ENCODE results near the gene ALG6.
"Not testable (repeated sequence)": the region's sequence is repeated elsewhere in the genome, so short reads cannot be mapped to it uniquely, and the experiment has no call there.

ALG6 gene

DNA sequence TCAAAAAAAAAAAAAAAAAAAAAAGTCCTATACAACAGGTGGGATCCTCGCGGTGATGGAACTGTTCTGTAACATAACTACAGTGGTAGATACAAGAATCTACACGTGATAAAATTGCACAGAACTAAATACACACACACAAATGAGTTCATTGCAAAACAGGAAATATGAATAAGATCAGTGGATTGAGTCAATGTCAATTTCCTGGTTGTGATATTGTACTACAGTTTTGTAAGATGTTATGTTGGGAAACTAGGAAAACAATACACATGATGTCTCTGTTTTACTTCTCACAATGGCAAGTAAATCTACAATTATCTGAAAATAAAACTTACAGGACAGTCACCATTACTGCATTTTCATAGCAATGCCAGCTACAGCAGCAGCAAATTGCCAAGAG, 95.8 kb downstream of the ALG6 start:
- ChIA-PET CTCF (no interaction called here), POLR2A (ENCODE audit: low non-redundant PET) (no interaction called here)
- DNase-seq (ENCODE audit: low spot score): peak; percentile 2
- TF ChIP-seq, protein P1, sequence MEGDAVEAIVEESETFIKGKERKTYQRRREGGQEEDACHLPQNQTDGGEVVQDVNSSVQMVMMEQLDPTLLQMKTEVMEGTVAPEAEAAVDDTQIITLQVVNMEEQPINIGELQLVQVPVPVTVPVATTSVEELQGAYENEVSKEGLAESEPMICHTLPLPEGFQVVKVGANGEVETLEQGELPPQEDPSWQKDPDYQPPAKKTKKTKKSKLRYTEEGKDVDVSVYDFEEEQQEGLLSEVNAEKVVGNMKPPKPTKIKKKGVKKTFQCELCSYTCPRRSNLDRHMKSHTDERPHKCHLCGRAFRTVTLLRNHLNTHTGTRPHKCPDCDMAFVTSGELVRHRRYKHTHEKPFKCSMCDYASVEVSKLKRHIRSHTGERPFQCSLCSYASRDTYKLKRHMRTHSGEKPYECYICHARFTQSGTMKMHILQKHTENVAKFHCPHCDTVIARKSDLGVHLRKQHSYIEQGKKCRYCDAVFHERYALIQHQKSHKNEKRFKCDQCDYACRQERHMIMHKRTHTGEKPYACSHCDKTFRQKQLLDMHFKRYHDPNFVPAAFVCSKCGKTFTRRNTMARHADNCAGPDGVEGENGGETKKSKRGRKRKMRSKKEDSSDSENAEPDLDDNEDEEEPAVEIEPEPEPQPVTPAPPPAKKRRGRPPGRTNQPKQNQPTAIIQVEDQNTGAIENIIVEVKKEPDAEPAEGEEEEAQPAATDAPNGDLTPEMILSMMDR (conservative IDR thresholded peaks at IDR 0.05; ENCODE audit: low read depth): no peak
- no peak overlapping the region for H3K27ac ChIP-seq

DNA sequence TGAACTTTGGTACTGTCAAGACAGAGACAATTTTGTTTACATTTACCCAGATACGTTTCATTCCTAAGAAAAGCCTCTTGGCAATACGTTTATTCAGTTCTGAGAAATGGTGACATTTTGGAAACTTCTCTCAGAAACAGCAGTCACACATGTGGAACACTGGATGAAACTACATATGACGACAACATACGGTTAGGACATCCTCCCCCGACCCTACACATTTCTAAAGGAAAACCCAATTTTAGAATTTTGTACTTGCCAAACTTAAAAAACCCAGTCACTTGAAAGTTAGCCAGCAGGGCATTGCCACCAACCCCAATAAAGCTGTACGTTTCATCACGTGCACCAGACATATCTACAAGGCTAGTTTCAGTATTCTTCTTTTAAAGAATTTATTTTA, 98.8 kb downstream of the ALG6 start:
- TF ChIP-seq, protein P1 (conservative IDR thresholded peaks at IDR 0.05; ENCODE audit: low read depth): no peak
- no peak for DNase-seq (ENCODE audit: low spot score)
- H3K27ac ChIP-seq: no peak overlapping the region
- CTCF ChIA-PET: interaction anchor here (0.9 kb wide), 1 partner anchor 55 kb away, joined by 5 read pairs; no protein-coding TSS in a partner anchor
- POLR2A ChIA-PET (ENCODE audit: low non-redundant PET): no interaction called here

DNA sequence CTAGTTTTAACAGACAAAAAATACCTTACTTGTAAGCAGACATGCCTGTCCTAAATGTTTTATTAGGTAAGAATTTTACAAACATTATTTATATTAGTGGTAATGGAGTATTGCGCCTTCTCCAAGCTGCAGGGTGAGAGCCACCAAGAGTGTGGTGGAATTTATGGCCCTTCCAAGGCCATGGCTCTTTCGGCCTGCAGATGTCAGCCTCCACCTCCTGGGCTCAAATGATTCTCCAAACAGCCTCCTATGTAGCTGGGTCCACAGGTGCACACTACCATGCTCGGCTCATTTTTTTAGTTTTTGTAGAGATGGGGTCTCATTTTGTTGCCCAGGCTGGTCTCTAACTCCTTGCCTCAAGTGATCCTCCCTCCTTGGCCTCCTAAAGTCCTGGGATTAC, 99.3 kb downstream of the ALG6 start:
- no peak overlapping the region for H3K27ac ChIP-seq
- POLR2A ChIA-PET (ENCODE audit: low non-redundant PET): no interaction called here
- CTCF ChIA-PET: no interaction called here
- TF ChIP-seq, protein P1 (conservative IDR thresholded peaks at IDR 0.05; ENCODE audit: low read depth): no peak
- no peak for DNase-seq (ENCODE audit: low spot score)

DNA sequence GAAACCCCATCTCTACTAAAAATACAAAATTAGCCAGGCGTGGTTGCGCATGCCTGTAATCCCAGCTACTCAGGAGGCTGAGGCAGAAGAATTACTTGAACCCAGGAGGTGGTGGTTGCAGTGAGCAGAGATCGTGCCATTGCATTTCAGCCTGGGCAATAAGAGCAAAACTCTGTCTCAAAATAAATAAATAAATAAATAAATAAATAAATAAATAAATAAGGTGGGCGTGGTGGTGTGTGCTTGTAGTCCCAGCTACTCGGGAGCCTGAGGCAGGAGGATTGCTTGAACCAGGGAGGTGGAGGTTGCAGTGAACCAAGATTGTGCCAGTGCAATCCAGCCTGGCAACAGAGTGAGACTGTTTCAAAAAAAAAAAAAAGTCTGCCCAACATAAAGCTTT, 101.3 kb downstream of the ALG6 start:
- DNase-seq (ENCODE audit: low spot score); H3K27ac ChIP-seq; CTCF ChIA-PET; POLR2A ChIA-PET (ENCODE audit: low non-redundant PET): not testable (repeated sequence)

DNA sequence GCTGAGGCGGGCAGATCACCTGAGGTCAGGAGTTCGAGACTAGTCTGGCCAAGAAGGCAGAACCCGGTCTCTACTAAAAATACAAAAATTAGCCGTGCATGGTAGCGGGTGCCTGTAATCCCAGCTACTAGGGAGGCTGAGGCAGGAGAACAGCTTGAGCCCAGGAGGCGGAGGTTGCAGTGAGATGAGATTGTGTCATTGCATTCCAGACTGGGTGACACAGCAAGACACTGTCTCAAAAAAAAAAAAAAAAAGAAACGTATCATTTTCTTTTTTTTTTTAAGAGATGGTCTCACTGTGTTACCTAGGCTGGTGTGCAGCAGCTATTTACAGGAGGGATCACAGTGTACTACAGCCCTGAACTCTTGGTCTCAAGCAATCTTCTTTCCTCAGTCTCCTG, 108.3 kb downstream of the ALG6 start:
- no peak for DNase-seq (ENCODE audit: low spot score)
- CTCF ChIA-PET: interaction anchor here (0.6 kb wide), 1 partner anchor 442 kb away, joined by 6 read pairs; no protein-coding TSS in a partner anchor
- no peak overlapping the region for H3K27ac ChIP-seq
- TF ChIP-seq, protein P1 (conservative IDR thresholded peaks at IDR 0.05; ENCODE audit: low read depth): no peak
- POLR2A ChIA-PET (ENCODE audit: low non-redundant PET): no interaction called here

DNA sequence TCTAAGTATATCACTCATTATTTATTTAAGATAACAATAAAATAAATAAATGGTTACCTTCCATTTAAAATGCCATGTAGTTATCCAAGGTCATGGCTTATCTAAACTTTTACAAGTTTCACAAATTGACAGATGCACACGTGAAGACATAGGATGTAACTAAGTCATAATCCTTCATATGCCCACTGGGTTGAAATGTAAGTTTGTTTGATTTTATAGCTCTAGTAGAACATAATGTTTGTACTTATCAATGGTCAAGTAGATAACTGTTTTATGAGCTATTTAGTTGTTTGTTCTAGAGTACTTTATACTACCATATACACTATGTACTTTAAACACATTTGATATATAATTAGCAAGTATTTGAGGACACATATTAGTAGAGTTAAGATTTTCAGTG, 112.6 kb downstream of the ALG6 start:
- ChIA-PET POLR2A (ENCODE audit: low non-redundant PET) (no interaction called here), CTCF (no interaction called here)
- TF ChIP-seq, protein P1 (conservative IDR thresholded peaks at IDR 0.05; ENCODE audit: low read depth): no peak
- H3K27ac ChIP-seq: no peak overlapping the region
- no peak for DNase-seq (ENCODE audit: low spot score)

DNA sequence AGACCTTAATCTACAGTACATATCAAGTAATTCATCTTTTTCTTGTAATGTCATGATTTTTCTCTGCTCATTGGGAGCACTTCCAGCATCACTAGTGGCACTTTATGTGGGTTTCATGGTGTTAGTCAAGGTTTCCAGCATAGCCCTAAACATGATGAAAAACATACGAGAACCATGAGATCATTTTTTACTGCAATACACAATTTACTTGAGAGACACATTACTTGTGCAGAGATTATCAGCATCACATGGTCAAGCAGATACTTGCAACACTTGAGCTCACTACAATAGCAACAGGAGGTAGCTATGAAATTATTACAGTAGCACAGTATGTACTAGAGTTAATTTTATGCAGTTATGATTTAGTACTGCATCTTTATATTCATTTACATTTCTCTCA, 119.2 kb downstream of the ALG6 start:
- POLR2A ChIA-PET (ENCODE audit: low non-redundant PET): no interaction called here
- no peak overlapping the region for H3K27ac ChIP-seq
- TF ChIP-seq, protein P1 (conservative IDR thresholded peaks at IDR 0.05; ENCODE audit: low read depth): no peak
- CTCF ChIA-PET: no interaction called here
- no peak for DNase-seq (ENCODE audit: low spot score)
